ENCODE measurements around the gene BCAM. TPM values are rescaled to one million over a fixed set of nuclear protein-coding genes. Genes with fewer than 3 reads are reported as not detected.
A peak's percentile ranks its signal among the peaks of the same experiment; 100 is the strongest.

The BCAM gene
- total and polyA plus RNA-seq, 4 donors = 10.5 to 87.4 (median 19.1) TPM

DNA sequence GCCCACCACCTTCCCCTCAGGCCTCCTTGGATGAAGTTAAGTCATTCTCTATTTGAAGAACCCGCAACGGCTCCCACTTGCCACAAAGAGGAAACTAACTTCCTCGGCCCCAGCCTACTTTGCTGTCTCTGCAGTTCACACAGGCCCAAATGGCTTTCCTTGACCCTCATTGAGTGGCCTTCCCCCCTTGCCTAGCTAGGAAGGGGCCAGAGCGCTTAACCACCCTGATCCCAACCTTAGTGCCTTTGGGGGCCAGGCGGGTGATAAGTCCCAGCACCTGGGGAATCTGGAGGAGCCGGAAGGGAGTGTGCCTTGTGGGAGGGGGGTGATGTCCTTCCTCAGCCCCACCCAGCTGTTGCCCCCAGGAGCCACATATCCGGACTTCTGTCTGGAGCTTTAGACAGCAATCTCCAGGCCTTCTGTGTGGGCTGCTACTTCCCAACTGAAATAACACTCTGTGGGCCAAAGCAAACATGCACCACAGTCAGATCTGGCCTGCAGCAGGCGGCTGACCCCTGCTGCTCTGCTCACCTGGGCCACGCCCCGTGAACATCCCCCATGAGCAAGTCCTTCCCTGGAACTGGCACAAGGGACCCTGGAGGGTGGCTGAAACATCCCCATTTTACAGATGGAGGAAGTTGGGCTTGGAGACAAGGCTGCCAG lies 47.6 kb downstream of the BCAM start:
- Histone ChIP-seq H3K9me3 (ENCODE audit: control insufficient read depth in 4 of 4, low read length in 3 of 4) (no peaks in the 10 kb centered on the region), H3K4me1 (ENCODE audit: control insufficient read depth in 4 of 4, insufficient read depth in 4 of 4, low read length in 3 of 4) (peaks cover 14 to 59% (median 50%) of the 10 kb centered on the region in 4 donors), H3K9ac (ENCODE audit: low read depth in 1 of 2, low read length in 2 of 2) (no peak overlapping the region), H3K36me3 (ENCODE audit: control insufficient read depth in 4 of 4, insufficient read depth in 3 of 4, low read depth in 1 of 4, low read length in 3 of 4) (peaks cover 0 to 2% (median 0%) of the 10 kb centered on the region in 4 donors), H3K27ac (ENCODE audit: low read depth in 1 of 2, low read length in 2 of 2) (peak overlapping the region; percentile 60 to 64), H3K4me3 (ENCODE audit: low read depth in 1 of 3, low read length in 3 of 3) (no peak overlapping the region), H3K27me3 (ENCODE audit: control insufficient read depth in 4 of 4, insufficient read depth in 4 of 4, low read length in 3 of 4) (no peaks in the 10 kb centered on the region)
- TF ChIP-seq TAF1 (conservative IDR thresholded peaks at IDR 0.05) = no peak
- TF ChIP-seq YY1 (IDR thresholded peaks at IDR 0.05) = no peak
- TF ChIP-seq EGR1 (IDR thresholded peaks at IDR 0.05; ENCODE audit: low read depth in 2 of 2) = no peak
- TF ChIP-seq, protein P1, sequence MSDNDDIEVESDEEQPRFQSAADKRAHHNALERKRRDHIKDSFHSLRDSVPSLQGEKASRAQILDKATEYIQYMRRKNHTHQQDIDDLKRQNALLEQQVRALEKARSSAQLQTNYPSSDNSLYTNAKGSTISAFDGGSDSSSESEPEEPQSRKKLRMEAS (IDR thresholded peaks at IDR 0.05) = peak; percentile 48
- TF ChIP-seq HNF4A (conservative IDR thresholded peaks at IDR 0.05) = peak in 1 of 2 donors; percentile 49
- peak; percentile 68 for TF ChIP-seq FOXA2 (IDR thresholded peaks at IDR 0.05)
- TF ChIP-seq RXRA (IDR thresholded peaks at IDR 0.05) = peak; percentile 67 to 70
- TF ChIP-seq HNF4G (IDR thresholded peaks at IDR 0.05) = no peak
- TF ChIP-seq, protein P2, sequence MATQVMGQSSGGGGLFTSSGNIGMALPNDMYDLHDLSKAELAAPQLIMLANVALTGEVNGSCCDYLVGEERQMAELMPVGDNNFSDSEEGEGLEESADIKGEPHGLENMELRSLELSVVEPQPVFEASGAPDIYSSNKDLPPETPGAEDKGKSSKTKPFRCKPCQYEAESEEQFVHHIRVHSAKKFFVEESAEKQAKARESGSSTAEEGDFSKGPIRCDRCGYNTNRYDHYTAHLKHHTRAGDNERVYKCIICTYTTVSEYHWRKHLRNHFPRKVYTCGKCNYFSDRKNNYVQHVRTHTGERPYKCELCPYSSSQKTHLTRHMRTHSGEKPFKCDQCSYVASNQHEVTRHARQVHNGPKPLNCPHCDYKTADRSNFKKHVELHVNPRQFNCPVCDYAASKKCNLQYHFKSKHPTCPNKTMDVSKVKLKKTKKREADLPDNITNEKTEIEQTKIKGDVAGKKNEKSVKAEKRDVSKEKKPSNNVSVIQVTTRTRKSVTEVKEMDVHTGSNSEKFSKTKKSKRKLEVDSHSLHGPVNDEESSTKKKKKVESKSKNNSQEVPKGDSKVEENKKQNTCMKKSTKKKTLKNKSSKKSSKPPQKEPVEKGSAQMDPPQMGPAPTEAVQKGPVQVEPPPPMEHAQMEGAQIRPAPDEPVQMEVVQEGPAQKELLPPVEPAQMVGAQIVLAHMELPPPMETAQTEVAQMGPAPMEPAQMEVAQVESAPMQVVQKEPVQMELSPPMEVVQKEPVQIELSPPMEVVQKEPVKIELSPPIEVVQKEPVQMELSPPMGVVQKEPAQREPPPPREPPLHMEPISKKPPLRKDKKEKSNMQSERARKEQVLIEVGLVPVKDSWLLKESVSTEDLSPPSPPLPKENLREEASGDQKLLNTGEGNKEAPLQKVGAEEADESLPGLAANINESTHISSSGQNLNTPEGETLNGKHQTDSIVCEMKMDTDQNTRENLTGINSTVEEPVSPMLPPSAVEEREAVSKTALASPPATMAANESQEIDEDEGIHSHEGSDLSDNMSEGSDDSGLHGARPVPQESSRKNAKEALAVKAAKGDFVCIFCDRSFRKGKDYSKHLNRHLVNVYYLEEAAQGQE (IDR thresholded peaks at IDR 0.05) = no peak
- TF ChIP-seq, protein P3, sequence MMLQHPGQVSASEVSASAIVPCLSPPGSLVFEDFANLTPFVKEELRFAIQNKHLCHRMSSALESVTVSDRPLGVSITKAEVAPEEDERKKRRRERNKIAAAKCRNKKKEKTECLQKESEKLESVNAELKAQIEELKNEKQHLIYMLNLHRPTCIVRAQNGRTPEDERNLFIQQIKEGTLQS (IDR thresholded peaks at IDR 0.05) = no peak
- TF ChIP-seq SP1 (IDR thresholded peaks at IDR 0.05) = peak; percentile 44
- no peak for TF ChIP-seq FOXA1 (IDR thresholded peaks at IDR 0.05)
- peak in 1 of 2 donors; percentile 25 for TF ChIP-seq RAD21 (IDR thresholded peaks at IDR 0.05)
- no peak for TF ChIP-seq GABPA (IDR thresholded peaks at IDR 0.05 in 1 of 2, conservative IDR thresholded peaks at IDR 0.05 in 1 of 2)
- TF ChIP-seq JUND (IDR thresholded peaks at IDR 0.05) = no peak
- peak; percentile 22 for TF ChIP-seq NR2F2 (IDR thresholded peaks at IDR 0.05)
- TF ChIP-seq, protein P4, sequence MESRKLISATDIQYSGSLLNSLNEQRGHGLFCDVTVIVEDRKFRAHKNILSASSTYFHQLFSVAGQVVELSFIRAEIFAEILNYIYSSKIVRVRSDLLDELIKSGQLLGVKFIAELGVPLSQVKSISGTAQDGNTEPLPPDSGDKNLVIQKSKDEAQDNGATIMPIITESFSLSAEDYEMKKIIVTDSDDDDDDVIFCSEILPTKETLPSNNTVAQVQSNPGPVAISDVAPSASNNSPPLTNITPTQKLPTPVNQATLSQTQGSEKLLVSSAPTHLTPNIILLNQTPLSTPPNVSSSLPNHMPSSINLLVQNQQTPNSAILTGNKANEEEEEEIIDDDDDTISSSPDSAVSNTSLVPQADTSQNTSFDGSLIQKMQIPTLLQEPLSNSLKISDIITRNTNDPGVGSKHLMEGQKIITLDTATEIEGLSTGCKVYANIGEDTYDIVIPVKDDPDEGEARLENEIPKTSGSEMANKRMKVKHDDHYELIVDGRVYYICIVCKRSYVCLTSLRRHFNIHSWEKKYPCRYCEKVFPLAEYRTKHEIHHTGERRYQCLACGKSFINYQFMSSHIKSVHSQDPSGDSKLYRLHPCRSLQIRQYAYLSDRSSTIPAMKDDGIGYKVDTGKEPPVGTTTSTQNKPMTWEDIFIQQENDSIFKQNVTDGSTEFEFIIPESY (IDR thresholded peaks at IDR 0.05) = no peak
- TF ChIP-seq, protein P5, sequence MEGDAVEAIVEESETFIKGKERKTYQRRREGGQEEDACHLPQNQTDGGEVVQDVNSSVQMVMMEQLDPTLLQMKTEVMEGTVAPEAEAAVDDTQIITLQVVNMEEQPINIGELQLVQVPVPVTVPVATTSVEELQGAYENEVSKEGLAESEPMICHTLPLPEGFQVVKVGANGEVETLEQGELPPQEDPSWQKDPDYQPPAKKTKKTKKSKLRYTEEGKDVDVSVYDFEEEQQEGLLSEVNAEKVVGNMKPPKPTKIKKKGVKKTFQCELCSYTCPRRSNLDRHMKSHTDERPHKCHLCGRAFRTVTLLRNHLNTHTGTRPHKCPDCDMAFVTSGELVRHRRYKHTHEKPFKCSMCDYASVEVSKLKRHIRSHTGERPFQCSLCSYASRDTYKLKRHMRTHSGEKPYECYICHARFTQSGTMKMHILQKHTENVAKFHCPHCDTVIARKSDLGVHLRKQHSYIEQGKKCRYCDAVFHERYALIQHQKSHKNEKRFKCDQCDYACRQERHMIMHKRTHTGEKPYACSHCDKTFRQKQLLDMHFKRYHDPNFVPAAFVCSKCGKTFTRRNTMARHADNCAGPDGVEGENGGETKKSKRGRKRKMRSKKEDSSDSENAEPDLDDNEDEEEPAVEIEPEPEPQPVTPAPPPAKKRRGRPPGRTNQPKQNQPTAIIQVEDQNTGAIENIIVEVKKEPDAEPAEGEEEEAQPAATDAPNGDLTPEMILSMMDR (IDR thresholded peaks at IDR 0.05; ENCODE audit: low read depth, low read length, missing input control) = no peak
- WGBS = 44% methylated on average over 10 of the region's 10 CpGs
- no peak for DNase-seq (ENCODE audit: low spot score)
